ENCODE measurements around the gene CAMTA1. TPM values are rescaled to one million over a fixed set of nuclear protein-coding genes. Genes with fewer than 3 reads are reported as not detected.
"Not testable (repeated sequence)": the region's sequence is repeated elsewhere in the genome, so short reads cannot be mapped to it uniquely, and the experiment has no call there.

CAMTA1 gene
- total RNA-seq, 1 donor from 2014 or later: 62.9 TPM

DNA sequence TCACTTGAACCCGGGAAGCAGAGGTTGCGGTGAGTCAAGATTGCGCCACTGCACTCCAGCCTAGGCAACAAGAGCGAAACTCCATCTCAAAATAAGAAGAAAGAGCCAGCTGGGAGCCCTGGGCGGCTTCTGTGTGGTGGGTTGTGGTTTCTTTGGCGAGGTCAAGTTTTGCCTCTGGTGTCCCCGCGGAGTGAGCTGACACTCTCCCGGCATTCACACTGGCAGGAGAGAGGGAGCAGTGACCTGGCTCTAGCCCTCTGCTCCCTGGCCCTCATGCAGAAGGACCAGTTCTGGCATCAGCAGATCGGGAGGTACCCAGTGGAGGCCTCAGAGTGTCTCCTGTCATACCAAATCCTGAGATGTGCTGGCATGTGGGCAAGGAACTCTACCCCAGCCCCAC is 904.8 kb downstream of the CAMTA1 start:
- Histone ChIP-seq H3K27ac (no peak overlapping the region), H3K9me3 (no peaks in the 10 kb centered on the region), H3K36me3 (no peaks in the 10 kb centered on the region), H3K4me1 (no peaks in the 10 kb centered on the region), H3K27me3 (no peaks in the 10 kb centered on the region), H3K4me3 (no peak overlapping the region)
- TF ChIP-seq POLR2A (IDR thresholded peaks at IDR 0.05) (no peak), POLR2AphosphoS5 (IDR thresholded peaks at IDR 0.05; ENCODE audit: insufficient read depth in 1 of 2, low read depth in 1 of 2) (no peak)
- TF ChIP-seq, protein P1, sequence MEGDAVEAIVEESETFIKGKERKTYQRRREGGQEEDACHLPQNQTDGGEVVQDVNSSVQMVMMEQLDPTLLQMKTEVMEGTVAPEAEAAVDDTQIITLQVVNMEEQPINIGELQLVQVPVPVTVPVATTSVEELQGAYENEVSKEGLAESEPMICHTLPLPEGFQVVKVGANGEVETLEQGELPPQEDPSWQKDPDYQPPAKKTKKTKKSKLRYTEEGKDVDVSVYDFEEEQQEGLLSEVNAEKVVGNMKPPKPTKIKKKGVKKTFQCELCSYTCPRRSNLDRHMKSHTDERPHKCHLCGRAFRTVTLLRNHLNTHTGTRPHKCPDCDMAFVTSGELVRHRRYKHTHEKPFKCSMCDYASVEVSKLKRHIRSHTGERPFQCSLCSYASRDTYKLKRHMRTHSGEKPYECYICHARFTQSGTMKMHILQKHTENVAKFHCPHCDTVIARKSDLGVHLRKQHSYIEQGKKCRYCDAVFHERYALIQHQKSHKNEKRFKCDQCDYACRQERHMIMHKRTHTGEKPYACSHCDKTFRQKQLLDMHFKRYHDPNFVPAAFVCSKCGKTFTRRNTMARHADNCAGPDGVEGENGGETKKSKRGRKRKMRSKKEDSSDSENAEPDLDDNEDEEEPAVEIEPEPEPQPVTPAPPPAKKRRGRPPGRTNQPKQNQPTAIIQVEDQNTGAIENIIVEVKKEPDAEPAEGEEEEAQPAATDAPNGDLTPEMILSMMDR (IDR thresholded peaks at IDR 0.05): no peak
- no peak for DNase-seq (ENCODE audit: extremely low spot score in 2 of 2)
- intact Hi-C loops (cut with DNase I): no loop called here

DNA sequence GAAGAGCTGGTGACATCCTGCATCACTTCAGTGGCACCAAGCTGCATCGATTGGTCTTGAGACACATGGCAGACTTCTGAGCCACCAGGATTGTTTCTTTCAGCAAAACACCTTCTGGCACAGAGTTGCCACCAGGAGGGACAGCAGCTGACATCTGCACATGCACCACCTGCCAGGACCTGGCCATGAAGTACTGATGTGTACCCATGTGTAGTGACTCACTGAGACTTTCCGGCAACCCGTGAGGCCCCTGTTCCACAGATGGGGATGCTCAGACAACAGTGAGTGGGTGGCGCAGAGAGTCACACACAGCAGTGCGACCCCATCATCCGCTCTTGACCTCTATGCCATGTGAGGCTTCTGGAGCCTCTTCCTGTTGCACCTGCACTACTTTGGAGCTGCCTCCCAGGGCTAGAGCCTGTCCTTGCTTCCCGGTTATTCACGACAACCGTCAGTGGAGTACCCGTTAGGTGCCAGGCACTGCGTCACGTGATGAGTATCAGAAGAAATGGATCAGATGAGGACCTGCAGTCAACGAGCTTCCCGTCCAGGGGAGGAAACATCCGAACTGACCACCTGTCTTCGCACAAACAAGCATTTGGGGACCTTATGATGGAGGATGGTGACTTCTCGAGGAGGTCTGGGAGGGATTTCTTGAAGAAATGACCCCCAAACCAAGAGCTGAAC is 905.4 kb downstream of the CAMTA1 start:
- TF ChIP-seq POLR2A (IDR thresholded peaks at IDR 0.05): no peak
- no peak for TF ChIP-seq POLR2AphosphoS5 (IDR thresholded peaks at IDR 0.05; ENCODE audit: insufficient read depth in 1 of 2, low read depth in 1 of 2)
- TF ChIP-seq, protein P1 (IDR thresholded peaks at IDR 0.05): no peak
- intact Hi-C loops (cut with DNase I): no loop called here
- no peaks in the 10 kb centered on the region for H3K9me3 ChIP-seq
- H3K27ac ChIP-seq: no peak overlapping the region
- DNase-seq (ENCODE audit: extremely low spot score in 2 of 2): no peak
- no peak overlapping the region for H3K4me3 ChIP-seq
- H3K4me1 ChIP-seq: no peaks in the 10 kb centered on the region
- H3K36me3 ChIP-seq: no peaks in the 10 kb centered on the region
- H3K27me3 ChIP-seq: no peaks in the 10 kb centered on the region

DNA sequence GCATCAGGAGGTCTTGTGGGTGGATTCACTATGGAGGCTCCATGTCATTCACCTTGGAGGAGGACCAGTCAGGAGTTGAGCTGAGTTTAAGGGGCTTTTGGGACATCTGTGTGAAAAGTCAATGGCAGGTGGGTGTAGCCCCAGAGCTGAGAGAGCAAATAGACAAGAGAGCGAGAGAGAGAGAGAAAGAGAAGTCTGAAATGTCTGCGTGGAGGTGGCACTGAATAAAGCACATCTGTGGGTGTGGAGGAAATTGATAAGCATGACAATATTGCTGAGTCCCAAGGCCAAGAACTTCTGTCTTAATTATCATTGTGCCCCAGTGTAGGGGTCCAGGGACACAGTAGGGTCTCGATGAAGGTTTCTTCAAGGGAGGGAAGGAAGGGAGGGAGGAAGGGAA is 906.3 kb downstream of the CAMTA1 start:
- DNase-seq (ENCODE audit: extremely low spot score in 2 of 2): no peak
- intact Hi-C loops (cut with DNase I): no loop called here
- Histone ChIP-seq H3K9me3 (no peaks in the 10 kb centered on the region), H3K36me3 (no peaks in the 10 kb centered on the region), H3K4me1 (no peaks in the 10 kb centered on the region), H3K4me3 (no peak overlapping the region), H3K27ac (no peak overlapping the region), H3K27me3 (no peaks in the 10 kb centered on the region)
- TF ChIP-seq, protein P1 (IDR thresholded peaks at IDR 0.05): no peak
- TF ChIP-seq POLR2A (IDR thresholded peaks at IDR 0.05): no peak
- no peak for TF ChIP-seq POLR2AphosphoS5 (IDR thresholded peaks at IDR 0.05; ENCODE audit: insufficient read depth in 1 of 2, low read depth in 1 of 2)

DNA sequence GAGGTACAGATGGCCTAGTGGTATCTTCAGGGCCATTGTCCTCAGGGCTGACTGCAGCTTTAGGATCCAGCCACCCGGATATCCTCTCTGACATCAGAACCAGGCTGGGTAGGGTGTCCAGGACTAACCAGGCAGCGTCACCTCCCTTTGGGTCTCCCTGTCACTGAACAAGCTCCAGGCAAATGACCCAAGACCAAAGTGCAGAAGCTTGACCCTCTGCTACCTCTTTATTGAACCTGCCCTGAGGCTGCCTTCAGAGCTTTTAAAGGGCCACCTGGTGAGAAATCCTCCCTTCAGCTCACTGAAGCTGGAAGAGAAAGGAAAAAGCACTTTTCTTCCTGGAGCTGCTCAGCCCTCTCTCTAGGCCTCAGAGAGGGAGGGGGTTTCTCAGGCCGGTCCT is 906.8 kb downstream of the CAMTA1 start:
- intact Hi-C loops (cut with DNase I): no loop called here
- TF ChIP-seq POLR2AphosphoS5 (IDR thresholded peaks at IDR 0.05; ENCODE audit: insufficient read depth in 1 of 2, low read depth in 1 of 2): no peak
- H3K36me3 ChIP-seq: no peaks in the 10 kb centered on the region

DNA sequence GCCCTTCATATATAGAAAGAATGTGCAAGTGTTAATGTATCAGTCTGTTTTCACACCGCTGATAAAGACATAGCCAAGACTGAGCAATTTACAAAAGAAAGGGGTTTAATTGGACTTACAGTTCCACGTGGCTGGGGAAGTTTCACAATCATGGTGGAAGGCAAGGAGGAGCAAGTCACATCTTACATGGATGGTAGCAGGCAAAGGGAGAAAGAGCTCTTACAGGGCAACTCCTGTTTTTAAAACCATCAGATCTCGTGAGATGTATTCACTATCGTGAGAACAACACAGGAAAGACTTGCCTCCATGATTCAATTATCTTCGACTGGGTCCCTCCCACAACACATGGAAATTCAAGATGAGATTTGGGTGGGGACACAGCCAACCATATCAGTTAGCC is 907.8 kb downstream of the CAMTA1 start:
- DNase-seq (ENCODE audit: extremely low spot score in 2 of 2); H3K4me3 ChIP-seq; H3K36me3 ChIP-seq; intact Hi-C loops (cut with DNase I); H3K4me1 ChIP-seq; H3K9me3 ChIP-seq; H3K27me3 ChIP-seq; H3K27ac ChIP-seq: not testable (repeated sequence)

More for the DNA sequence above, 906.8 kb downstream of the CAMTA1 start:
- no peaks in the 10 kb centered on the region for H3K27me3 ChIP-seq
- H3K9me3 ChIP-seq: no peaks in the 10 kb centered on the region
- no peak overlapping the region for H3K27ac ChIP-seq
- H3K4me3 ChIP-seq: no peak overlapping the region
- no peak for DNase-seq (ENCODE audit: extremely low spot score in 2 of 2)
- H3K4me1 ChIP-seq: no peaks in the 10 kb centered on the region

DNA sequence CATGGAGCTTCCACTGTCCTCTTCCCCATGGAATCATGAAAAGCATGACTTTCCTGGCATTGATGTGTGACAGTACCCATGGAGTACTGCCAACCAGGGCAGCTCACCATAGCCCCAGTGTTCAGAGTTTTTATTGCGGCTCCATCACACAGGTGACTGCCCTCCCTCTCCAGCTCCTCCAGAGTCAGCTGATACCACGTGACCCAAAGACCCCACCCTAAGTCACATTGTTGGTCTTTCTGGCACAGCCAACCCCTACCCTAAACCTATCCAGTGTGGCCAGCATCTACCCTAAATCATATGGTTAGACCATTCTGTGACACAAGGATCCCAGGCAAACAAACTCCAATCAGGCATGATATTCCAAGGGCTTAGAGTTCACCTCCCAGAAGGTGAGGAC is 908.4 kb downstream of the CAMTA1 start:
- intact Hi-C loops (cut with DNase I): no loop called here
- TF ChIP-seq POLR2A (IDR thresholded peaks at IDR 0.05) (no peak), POLR2AphosphoS5 (IDR thresholded peaks at IDR 0.05; ENCODE audit: insufficient read depth in 1 of 2, low read depth in 1 of 2) (no peak)
- TF ChIP-seq, protein P1 (IDR thresholded peaks at IDR 0.05): no peak
- no peaks in the 10 kb centered on the region for H3K36me3 ChIP-seq

More for the DNA sequence above, 908.4 kb downstream of the CAMTA1 start:
- Histone ChIP-seq H3K4me3 (no peak overlapping the region), H3K4me1 (no peaks in the 10 kb centered on the region), H3K27ac (no peak overlapping the region), H3K9me3 (no peaks in the 10 kb centered on the region), H3K27me3 (no peaks in the 10 kb centered on the region)
- no peak for DNase-seq (ENCODE audit: extremely low spot score in 2 of 2)
